ENCODE results near the gene MKS1. TPM values are rescaled to one million over a fixed set of nuclear protein-coding genes. Genes with fewer than 3 reads are reported as not detected.

The MKS1 gene
- total and polyA plus RNA-seq, 7 donors = 4.2 to 6.9 (median 5.5) TPM

GRCh38 chr17:58184308-58184985, 34.6 kb downstream of the MKS1 start:
- Histone ChIP-seq H3K4me1 (no peaks in the 10 kb centered on the region), H3K36me3 (ENCODE audit: insufficient read depth in 1 of 2, low read depth in 1 of 2) (no peaks in the 10 kb centered on the region), H3K4me3 (no peak overlapping the region), H3K27ac (no peak overlapping the region), H3K27me3 (ENCODE audit: insufficient read depth in 3 of 3, low read length in 2 of 3) (peaks cover 0 to 10% (median 0%) of the 10 kb centered on the region in 3 donors), H3K9me3 (no peaks in the 10 kb centered on the region)
- no peak for TF ChIP-seq CTCF (IDR thresholded peaks at IDR 0.05)
- ATAC-seq = peak in 2 of 4 donors; percentile 39 to 43
- intact Hi-C loops (cut with DNase I) = no loop called here
- WGBS, 3 donors = 55 to 60% (median 58%) methylated on average over 10 of the region's 10 CpGs
- DNase-seq = no peak

- Histone ChIP-seq H3K36me3 (ENCODE audit: insufficient read depth in 1 of 2, low read depth in 1 of 2) (no peaks in the 10 kb centered on the region), H3K27ac (no peak overlapping the region), H3K4me3 (no peak overlapping the region), H3K27me3 (ENCODE audit: insufficient read depth in 3 of 3, low read length in 2 of 3) (peaks cover 0 to 6% (median 0%) of the 10 kb centered on the region in 3 donors), H3K4me1 (no peaks in the 10 kb centered on the region), H3K9me3 (no peaks in the 10 kb centered on the region)
- 76 to 85% (median 77%) methylated on average over 4 of the region's 4 CpGs for WGBS, 3 donors
- no peak for ATAC-seq
- intact Hi-C loops (cut with DNase I) = no loop called here
- DNase-seq = no peak
- TF ChIP-seq CTCF (IDR thresholded peaks at IDR 0.05) = no peak
These were observed 35.5 kb downstream of the MKS1 start for GRCh38 chr17:58183514-58183913.

- Histone ChIP-seq H3K27ac (no peak overlapping the region), H3K36me3 (ENCODE audit: insufficient read depth in 1 of 2, low read depth in 1 of 2) (no peaks in the 10 kb centered on the region), H3K27me3 (ENCODE audit: insufficient read depth in 3 of 3, low read length in 2 of 3) (peaks cover 0 to 4% (median 1%) of the 10 kb centered on the region in 3 donors), H3K4me1 (no peaks in the 10 kb centered on the region), H3K9me3 (no peaks in the 10 kb centered on the region), H3K4me3 (no peak overlapping the region)
- intact Hi-C loops (cut with DNase I) = no loop called here
- ATAC-seq (no peak), DNase-seq (no peak)
- WGBS, 3 donors = 31 to 53% (median 39%) methylated on average over 4 of the region's 4 CpGs
- no peak for TF ChIP-seq CTCF (IDR thresholded peaks at IDR 0.05)
These were observed 37.3 kb downstream of the MKS1 start for GRCh38 chr17:58181796-58182195.

GRCh38 chr17:58176200-58176599, 42.9 kb downstream of the MKS1 start:
- Histone ChIP-seq H3K27ac (no peak overlapping the region), H3K27me3 (ENCODE audit: insufficient read depth in 3 of 3, low read length in 2 of 3) (peaks cover 0 to 6% (median 2%) of the 10 kb centered on the region in 3 donors), H3K36me3 (ENCODE audit: insufficient read depth in 1 of 2, low read depth in 1 of 2) (no peaks in the 10 kb centered on the region), H3K9me3 (no peaks in the 10 kb centered on the region), H3K4me1 (no peaks in the 10 kb centered on the region), H3K4me3 (no peak overlapping the region)
- no peak for ATAC-seq
- no peak for TF ChIP-seq CTCF (IDR thresholded peaks at IDR 0.05)
- intact Hi-C loops (cut with DNase I) = no loop called here
- 39 to 41% (median 40%) methylated on average over 7 of the region's 7 CpGs for WGBS, 3 donors
- DNase-seq = no peak

- Histone ChIP-seq H3K4me3 (no peak overlapping the region), H3K27me3 (ENCODE audit: insufficient read depth in 3 of 3, low read length in 2 of 3) (peaks cover 0 to 11% (median 2%) of the 10 kb centered on the region in 3 donors), H3K27ac (no peak overlapping the region), H3K9me3 (no peaks in the 10 kb centered on the region), H3K4me1 (no peaks in the 10 kb centered on the region), H3K36me3 (ENCODE audit: insufficient read depth in 1 of 2, low read depth in 1 of 2) (no peaks in the 10 kb centered on the region)
- no peak for TF ChIP-seq CTCF (IDR thresholded peaks at IDR 0.05)
- intact Hi-C loops (cut with DNase I) = no loop called here
- 49 to 51% (median 51%) methylated on average over 3 of the region's 3 CpGs for WGBS, 3 donors
- ATAC-seq (no peak), DNase-seq (no peak)
These were observed 44.2 kb downstream of the MKS1 start for GRCh38 chr17:58174871-58175270.
